ENCODE measurements around the gene AFP.

GRCh38 chr4:73505567-73505966, 69.5 kb downstream of the AFP start:
- no peak for TF ChIP-seq CTCF (conservative IDR thresholded peaks at IDR 0.05; ENCODE audit: low read depth, low read length)
- TF ChIP-seq EZH2 (IDR thresholded peaks at IDR 0.05; ENCODE audit: borderline replicate concordance, low read depth, low read length, poor library complexity, severe bottlenecking), result no peak

Measured in A673 (cell line).